Measurements from ENCODE around the gene ETV7. TPM values are rescaled to one million over a fixed set of nuclear protein-coding genes. Genes with fewer than 3 reads are reported as not detected.
"Not testable (repeated sequence)": the region's sequence is repeated elsewhere in the genome, so short reads cannot be mapped to it uniquely, and the experiment has no call there.

The ETV7 gene
- total and polyA plus RNA-seq, 2 donors (not counting 1 experiment from before 2014, with no cell fraction given) = 0.96 to 2.0 TPM

DNA sequence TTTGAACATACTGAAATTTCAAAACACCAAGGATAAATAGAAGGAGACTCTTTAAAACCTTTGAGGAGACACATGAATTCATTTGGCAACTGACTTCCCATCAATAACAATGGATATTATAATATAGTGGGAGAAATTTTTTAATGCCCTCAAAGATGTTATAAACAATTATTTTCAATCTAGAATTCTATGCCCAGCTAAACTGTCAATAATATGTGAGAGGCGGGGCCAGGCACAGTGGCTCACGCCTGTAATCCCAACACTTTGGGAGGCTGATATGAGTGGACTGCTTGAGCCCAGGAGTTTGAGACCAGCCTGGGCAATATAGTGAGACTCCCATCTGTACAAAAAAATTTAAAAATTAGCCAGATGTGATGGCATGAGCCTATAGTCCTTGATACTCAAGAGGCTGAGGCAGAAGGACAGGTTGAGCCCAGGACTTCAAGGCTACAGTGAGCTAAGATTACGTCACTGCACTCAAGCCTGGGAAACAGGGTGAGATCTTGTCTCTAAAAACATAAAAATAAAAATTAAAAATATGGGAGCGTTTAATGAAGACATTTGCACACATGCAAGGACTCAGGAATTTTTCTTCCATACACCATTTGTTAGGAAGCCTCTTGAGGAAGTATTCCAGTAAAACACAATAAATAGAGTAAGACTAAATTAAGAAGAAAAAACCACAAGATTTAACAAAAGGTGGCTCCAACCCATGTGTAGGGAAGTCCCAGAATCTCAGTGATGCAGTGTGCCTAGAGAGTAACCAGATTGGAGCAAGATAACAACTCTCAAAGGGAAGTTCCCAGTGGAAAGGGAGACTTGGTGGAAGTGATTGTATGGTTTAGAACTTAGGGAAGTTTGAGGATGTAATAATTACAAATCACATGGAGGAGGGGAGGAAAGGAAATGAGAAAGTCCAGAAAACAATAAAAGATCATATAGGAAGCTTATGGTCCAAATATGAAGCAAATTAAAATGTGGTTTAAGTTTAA is 26.3 kb upstream of the ETV7 start:
- H3K9me3 ChIP-seq (ENCODE audit: control extremely low read depth in 1 of 3, control insufficient read depth in 2 of 3, insufficient read depth in 1 of 3, low read length in 2 of 3) = peaks cover 0 to 8% (median 0%) of the 10 kb centered on the region in 3 donors
- Mint-ChIP-seq H3K9me3 (ENCODE audit: insufficient read depth) (peaks cover 2% of the 10 kb centered on the region), H3K27ac (no peak overlapping the region), H3K27me3 (peaks cover 17% of the 10 kb centered on the region), H3K4me1 (no peaks in the 10 kb centered on the region), H3K4me3 (no peak overlapping the region)
- intact Hi-C loops (cut with micrococcal nuclease) = no loop called here
- no peak overlapping the region for H2AFZ ChIP-seq (ENCODE audit: insufficient read depth, low read depth, low read length, poor library complexity, severe bottlenecking)
- ChIA-PET POLR2A (no interaction called here), CTCF (no interaction called here)
- no CpG with 5 or more reads among the region's 4 CpGs for WGBS (ENCODE audit: insufficient coverage)
- H3K27ac ChIP-seq (ENCODE audit: low read length in 2 of 2) = no peak overlapping the region
- no peak overlapping the region for H3K4me2 ChIP-seq (replicated peaks; ENCODE audit: low read depth, low read length, poor library complexity, severe bottlenecking)
- no peak for ATAC-seq (ENCODE audit: low read depth)
- no peak overlapping the region for H3K9ac ChIP-seq (ENCODE audit: low read length)
- H3K36me3 ChIP-seq (replicated peaks in 1 of 2; ENCODE audit: control extremely low read depth in 1 of 2, control insufficient read depth in 1 of 2, extremely low read depth in 1 of 2, insufficient read depth in 2 of 2, low read length in 1 of 2) = no peaks in the 10 kb centered on the region
- H3K79me2 ChIP-seq (ENCODE audit: control insufficient read depth, insufficient read depth, low read length) = no peaks in the 10 kb centered on the region
- TF ChIP-seq, protein P1, sequence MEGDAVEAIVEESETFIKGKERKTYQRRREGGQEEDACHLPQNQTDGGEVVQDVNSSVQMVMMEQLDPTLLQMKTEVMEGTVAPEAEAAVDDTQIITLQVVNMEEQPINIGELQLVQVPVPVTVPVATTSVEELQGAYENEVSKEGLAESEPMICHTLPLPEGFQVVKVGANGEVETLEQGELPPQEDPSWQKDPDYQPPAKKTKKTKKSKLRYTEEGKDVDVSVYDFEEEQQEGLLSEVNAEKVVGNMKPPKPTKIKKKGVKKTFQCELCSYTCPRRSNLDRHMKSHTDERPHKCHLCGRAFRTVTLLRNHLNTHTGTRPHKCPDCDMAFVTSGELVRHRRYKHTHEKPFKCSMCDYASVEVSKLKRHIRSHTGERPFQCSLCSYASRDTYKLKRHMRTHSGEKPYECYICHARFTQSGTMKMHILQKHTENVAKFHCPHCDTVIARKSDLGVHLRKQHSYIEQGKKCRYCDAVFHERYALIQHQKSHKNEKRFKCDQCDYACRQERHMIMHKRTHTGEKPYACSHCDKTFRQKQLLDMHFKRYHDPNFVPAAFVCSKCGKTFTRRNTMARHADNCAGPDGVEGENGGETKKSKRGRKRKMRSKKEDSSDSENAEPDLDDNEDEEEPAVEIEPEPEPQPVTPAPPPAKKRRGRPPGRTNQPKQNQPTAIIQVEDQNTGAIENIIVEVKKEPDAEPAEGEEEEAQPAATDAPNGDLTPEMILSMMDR (IDR thresholded peaks at IDR 0.05) = no peak
- no peaks in the 10 kb centered on the region for H3K4me1 ChIP-seq (ENCODE audit: control insufficient read depth in 2 of 2, insufficient read depth in 2 of 2, low read length in 2 of 2)
- DNase-seq = no peak
- no peaks in the 10 kb centered on the region for H4K20me1 ChIP-seq (ENCODE audit: control insufficient read depth, insufficient read depth, low read length, poor library complexity, severe bottlenecking)
- H3K4me3 ChIP-seq (ENCODE audit: control extremely low read depth in 1 of 5, extremely low read depth in 1 of 5, insufficient read depth in 1 of 5, low read depth in 2 of 5, low read length in 4 of 5) = no peak overlapping the region
- no peaks in the 10 kb centered on the region for H3K27me3 ChIP-seq (replicated peaks in 1 of 4; ENCODE audit: control extremely low read depth in 1 of 4, control insufficient read depth in 3 of 4, insufficient read depth in 4 of 4, low read length in 3 of 4)

DNA sequence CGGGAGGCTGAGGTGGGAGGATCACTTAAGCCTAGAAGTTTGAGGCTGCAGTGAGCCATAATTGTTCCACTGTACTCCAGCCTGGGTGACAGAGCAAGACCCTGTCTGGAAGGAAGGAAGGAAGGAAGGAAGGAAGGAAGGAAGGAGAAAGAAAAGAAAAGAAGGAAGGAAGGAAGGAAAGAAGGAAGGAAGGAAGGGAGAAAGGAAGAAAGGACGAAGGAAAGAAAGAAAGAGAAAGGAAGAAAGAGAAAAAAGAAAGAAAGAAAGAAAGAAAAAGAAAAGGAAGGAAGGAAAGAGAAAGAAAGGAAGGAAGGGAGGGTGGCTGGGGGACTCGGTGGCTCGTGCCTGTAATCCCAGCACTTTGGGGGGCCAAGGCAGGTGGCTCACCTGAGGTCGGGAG is 22.2 kb upstream of the ETV7 start:
- H3K9me3 Mint-ChIP-seq (ENCODE audit: insufficient read depth); CTCF ChIA-PET; intact Hi-C loops (cut with micrococcal nuclease); H4K20me1 ChIP-seq (ENCODE audit: control insufficient read depth, insufficient read depth, low read length, poor library complexity, severe bottlenecking); ATAC-seq (ENCODE audit: low read depth); H2AFZ ChIP-seq (ENCODE audit: insufficient read depth, low read depth, low read length, poor library complexity, severe bottlenecking); DNase-seq; H3K4me1 ChIP-seq (ENCODE audit: control insufficient read depth in 2 of 2, insufficient read depth in 2 of 2, low read length in 2 of 2); H3K4me2 ChIP-seq (replicated peaks; ENCODE audit: low read depth, low read length, poor library complexity, severe bottlenecking); H3K4me3 Mint-ChIP-seq; H3K27ac Mint-ChIP-seq; H3K27ac ChIP-seq (ENCODE audit: low read length in 2 of 2); H3K9ac ChIP-seq (ENCODE audit: low read length); H3K36me3 ChIP-seq (replicated peaks in 1 of 2; ENCODE audit: control extremely low read depth in 1 of 2, control insufficient read depth in 1 of 2, extremely low read depth in 1 of 2, insufficient read depth in 2 of 2, low read length in 1 of 2); H3K9me3 ChIP-seq (ENCODE audit: control extremely low read depth in 1 of 3, control insufficient read depth in 2 of 3, insufficient read depth in 1 of 3, low read length in 2 of 3); H3K4me1 Mint-ChIP-seq; H3K79me2 ChIP-seq (ENCODE audit: control insufficient read depth, insufficient read depth, low read length); H3K27me3 ChIP-seq (replicated peaks in 1 of 4; ENCODE audit: control extremely low read depth in 1 of 4, control insufficient read depth in 3 of 4, insufficient read depth in 4 of 4, low read length in 3 of 4); H3K4me3 ChIP-seq (ENCODE audit: control extremely low read depth in 1 of 5, extremely low read depth in 1 of 5, insufficient read depth in 1 of 5, low read depth in 2 of 5, low read length in 4 of 5): not testable (repeated sequence)
- WGBS (ENCODE audit: insufficient coverage) = 71% methylated on average over 5 of the region's 5 CpGs
- POLR2A ChIA-PET = interaction anchor here (0.7 kb wide), 1 partner anchor 40 kb away, joined by 6 read pairs; no protein-coding TSS in a partner anchor
- H3K27me3 Mint-ChIP-seq = peaks cover 28% of the 10 kb centered on the region

All from B cell (primary cell).